ENCODE results near the gene CCND2.

CCND2 gene

DNA sequence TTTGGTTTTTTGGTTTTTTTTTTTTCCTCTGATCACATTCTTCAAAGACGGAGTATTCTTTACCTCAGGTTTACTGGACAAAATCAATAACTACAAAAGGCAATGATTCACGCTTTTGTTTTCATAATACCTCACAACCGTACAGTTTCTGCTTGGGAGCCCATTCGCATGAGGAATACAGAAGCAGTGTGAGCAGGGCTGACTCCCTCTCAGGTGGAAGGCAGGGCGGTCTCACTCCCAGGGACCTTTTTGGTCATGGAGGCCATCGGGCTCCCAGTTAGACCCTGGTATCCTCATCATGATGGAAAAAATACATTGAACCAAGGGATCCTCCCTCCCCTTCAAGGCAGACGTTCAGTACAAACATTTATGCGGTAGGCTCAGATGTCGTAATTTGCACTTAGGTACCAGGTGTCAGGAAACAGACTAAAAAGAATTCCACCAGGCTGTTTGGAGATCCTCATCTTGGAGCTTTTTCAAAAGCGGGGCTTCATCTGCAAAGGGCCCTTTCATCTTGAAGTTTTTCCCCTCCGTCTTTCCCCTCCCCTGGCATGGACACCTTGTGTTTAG lies 28.5 kb downstream of the CCND2 start:
- no peak for ATAC-seq (ENCODE audit: low read depth)
- Mint-ChIP-seq H3K9me3 (no peaks in the 10 kb centered on the region), H3K4me1 (no peaks in the 10 kb centered on the region), H3K27me3 (no peaks in the 10 kb centered on the region), H3K4me3 (no peak overlapping the region), H3K27ac (no peak overlapping the region), H3K36me3 (peaks cover 30% of the 10 kb centered on the region)
- DNase-seq (ENCODE audit: low spot score in 2 of 2): no peak

DNA sequence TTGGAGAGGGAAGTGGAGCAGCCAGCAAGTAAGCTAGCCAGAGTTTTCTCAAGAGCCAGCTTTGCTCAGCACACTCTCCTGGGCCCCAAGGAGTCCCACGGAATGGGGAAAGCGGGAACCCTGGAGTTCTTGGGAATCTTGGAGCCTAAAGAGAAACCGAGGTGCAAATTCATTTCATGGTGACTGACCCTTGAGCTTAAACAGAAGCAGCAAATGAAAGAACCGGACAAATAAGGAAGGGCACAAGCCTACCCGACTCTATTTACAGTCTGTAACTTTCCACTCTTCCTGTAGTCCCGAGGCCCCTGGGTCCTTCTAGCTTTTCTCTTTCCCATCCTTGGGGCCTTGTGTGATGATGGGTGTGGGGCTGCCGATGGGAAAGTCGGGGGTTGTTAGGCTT lies 29.3 kb downstream of the CCND2 start:
- H3K4me3 Mint-ChIP-seq: no peak overlapping the region
- H3K27ac Mint-ChIP-seq: no peak overlapping the region
- no peaks in the 10 kb centered on the region for H3K9me3 Mint-ChIP-seq
- no peaks in the 10 kb centered on the region for H3K4me1 Mint-ChIP-seq
- ATAC-seq (ENCODE audit: low read depth): no peak
- peaks cover 26% of the 10 kb centered on the region for H3K36me3 Mint-ChIP-seq
- no peak for DNase-seq (ENCODE audit: low spot score in 2 of 2)
- no peaks in the 10 kb centered on the region for H3K27me3 Mint-ChIP-seq

DNA sequence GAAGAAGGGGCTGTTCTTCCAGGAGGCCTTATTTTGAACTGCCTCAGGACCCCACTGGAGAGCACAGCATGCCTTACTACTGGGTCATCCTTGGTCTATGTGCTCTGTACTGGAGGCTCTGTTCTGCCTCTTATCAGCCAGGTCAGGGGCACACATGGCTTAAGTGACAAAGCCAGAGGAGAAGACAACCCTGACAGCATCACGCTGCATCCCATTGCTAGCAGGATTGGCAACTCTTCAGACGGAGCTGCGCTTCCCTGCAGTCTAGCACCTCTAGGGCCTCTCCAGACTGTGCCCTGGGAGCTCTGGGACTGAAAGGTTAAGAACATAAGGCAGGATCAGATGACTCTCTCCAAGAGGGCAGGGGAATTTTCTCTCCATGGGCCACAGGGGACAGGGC lies 30.2 kb downstream of the CCND2 start:
- Mint-ChIP-seq H3K27ac (no peak overlapping the region), H3K4me3 (no peak overlapping the region), H3K4me1 (no peaks in the 10 kb centered on the region), H3K9me3 (no peaks in the 10 kb centered on the region), H3K27me3 (no peaks in the 10 kb centered on the region), H3K36me3 (peaks cover 25% of the 10 kb centered on the region)
- ATAC-seq (ENCODE audit: low read depth) (no peak), DNase-seq (ENCODE audit: low spot score in 2 of 2) (no peak)

DNA sequence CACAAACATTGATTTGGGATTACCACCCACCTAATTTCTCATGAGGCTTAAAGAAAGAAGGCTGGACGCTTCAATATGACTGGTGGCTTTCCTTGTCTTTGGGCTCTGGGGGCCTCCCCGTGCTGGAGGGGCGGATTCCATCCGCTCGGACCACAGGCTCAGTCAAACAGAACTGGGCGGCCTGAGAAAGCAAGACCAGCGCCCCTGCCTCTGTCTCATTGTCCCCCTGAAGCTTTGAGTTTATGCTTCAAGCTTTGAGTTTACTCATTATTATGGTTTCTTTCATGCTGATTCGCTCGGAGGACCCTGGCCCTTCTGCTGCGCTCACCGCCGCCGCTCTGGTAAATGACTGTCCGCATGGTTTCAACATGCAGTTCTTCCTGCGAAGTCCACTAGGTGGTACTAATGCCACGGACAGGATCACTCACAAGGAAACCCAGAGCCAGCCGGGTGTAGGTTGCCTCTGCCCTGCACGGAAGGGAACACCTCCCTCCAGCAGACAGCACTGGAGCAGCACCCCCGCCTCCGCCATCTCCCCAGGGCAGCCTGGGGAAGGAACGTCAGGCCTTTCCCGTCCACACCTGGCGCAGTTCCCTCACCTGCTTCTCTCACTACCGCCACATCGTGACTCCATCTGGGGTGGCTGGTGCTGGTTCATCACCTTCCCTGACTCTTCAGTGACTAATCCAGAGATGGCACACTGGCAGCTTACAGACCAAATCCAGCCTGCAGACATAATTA lies 34.2 kb downstream of the CCND2 start:
- ATAC-seq (ENCODE audit: low read depth) (peak; percentile 43), DNase-seq (ENCODE audit: low spot score in 2 of 2) (no peak)
- H3K4me3 Mint-ChIP-seq: no peak overlapping the region
- no peaks in the 10 kb centered on the region for H3K4me1 Mint-ChIP-seq
- no peak overlapping the region for H3K27ac Mint-ChIP-seq
- H3K36me3 Mint-ChIP-seq: peaks cover 3% of the 10 kb centered on the region
- no peaks in the 10 kb centered on the region for H3K9me3 Mint-ChIP-seq
- H3K27me3 Mint-ChIP-seq: no peaks in the 10 kb centered on the region

DNA sequence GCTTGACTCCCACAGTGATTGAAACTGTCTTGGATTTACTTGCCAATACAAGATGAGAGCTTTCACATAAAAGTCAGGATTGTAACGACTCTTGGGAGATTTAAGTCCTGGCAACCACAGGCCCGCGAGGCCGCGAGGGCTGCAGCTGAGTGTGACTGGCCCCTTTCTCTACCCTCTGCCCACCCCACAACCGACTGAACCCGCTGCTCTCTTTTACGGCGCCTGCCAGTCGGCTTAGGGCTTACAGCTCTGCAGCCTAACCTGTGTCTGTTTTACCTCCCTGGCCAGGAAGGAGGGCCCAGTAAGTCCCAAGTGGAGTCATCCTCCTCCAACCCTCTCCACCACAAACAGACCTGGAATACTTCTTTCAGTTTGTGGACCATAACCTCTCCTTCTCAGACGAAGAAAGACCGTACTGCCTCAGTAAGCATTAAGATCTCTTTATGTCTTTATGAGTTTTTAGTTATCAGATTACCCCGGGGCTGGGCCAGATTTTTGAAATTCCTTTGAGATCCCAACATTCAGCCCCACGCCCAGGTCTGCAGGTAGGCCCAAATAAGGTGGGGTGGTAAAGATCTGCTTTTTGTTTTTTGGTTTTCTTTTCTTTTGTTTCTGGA lies 34.9 kb downstream of the CCND2 start:
- H3K27me3 Mint-ChIP-seq: no peaks in the 10 kb centered on the region
- no peaks in the 10 kb centered on the region for H3K4me1 Mint-ChIP-seq
- ATAC-seq (ENCODE audit: low read depth) (no peak), DNase-seq (ENCODE audit: low spot score in 2 of 2) (no peak)
- H3K27ac Mint-ChIP-seq: no peak overlapping the region
- H3K4me3 Mint-ChIP-seq: no peak overlapping the region
- peaks cover 2% of the 10 kb centered on the region for H3K36me3 Mint-ChIP-seq
- H3K9me3 Mint-ChIP-seq: no peaks in the 10 kb centered on the region

DNA sequence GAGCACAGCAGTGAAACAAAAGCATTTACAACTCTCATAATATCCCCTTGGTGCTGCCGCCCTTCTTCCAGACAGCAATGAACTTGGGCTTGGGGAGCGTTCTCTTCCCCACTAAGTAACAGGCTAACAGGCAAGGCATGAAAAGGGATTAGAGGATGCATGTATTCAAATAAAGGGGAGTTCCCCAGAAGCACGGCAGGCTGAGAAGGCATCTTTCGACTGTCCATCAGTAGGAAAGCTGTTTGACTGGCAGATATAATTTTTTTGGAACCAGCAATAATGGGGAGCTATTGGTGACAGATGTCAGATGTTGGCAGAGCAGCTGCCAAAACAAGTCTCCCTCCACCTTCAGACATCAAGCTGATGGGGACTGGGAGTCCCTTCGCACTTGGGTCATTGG lies 38.2 kb downstream of the CCND2 start:
- H3K27ac Mint-ChIP-seq: no peak overlapping the region
- H3K4me3 Mint-ChIP-seq: no peak overlapping the region
- no peaks in the 10 kb centered on the region for H3K36me3 Mint-ChIP-seq
- no peaks in the 10 kb centered on the region for H3K4me1 Mint-ChIP-seq
- DNase-seq (ENCODE audit: low spot score in 2 of 2) (no peak), ATAC-seq (ENCODE audit: low read depth) (no peak)
- H3K9me3 Mint-ChIP-seq: no peaks in the 10 kb centered on the region
- H3K27me3 Mint-ChIP-seq: no peaks in the 10 kb centered on the region

DNA sequence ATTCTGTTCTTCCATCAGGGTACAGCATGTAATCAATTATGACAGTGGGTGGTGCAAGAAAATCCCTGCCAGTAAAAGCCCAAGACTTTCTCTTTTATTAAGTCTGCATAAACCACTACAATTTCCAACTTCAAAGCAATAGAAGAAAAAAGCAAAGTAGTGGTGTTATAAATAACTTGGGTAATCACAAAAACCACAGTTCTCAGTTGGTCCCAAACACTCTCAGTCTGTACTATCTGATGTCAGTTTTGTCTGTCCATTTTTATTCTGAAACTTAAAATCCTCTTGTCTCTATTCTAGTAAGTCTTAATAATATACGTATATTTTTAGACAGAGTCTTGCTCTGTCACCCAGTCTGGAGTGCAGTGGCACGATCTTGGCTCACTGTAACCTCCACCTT lies 38.7 kb downstream of the CCND2 start:
- H3K27ac Mint-ChIP-seq: no peak overlapping the region
- DNase-seq (ENCODE audit: low spot score in 2 of 2) (no peak), ATAC-seq (ENCODE audit: low read depth) (no peak)
- no peaks in the 10 kb centered on the region for H3K9me3 Mint-ChIP-seq
- no peaks in the 10 kb centered on the region for H3K36me3 Mint-ChIP-seq
- no peaks in the 10 kb centered on the region for H3K4me1 Mint-ChIP-seq
- H3K27me3 Mint-ChIP-seq: no peaks in the 10 kb centered on the region
- H3K4me3 Mint-ChIP-seq: no peak overlapping the region

DNA sequence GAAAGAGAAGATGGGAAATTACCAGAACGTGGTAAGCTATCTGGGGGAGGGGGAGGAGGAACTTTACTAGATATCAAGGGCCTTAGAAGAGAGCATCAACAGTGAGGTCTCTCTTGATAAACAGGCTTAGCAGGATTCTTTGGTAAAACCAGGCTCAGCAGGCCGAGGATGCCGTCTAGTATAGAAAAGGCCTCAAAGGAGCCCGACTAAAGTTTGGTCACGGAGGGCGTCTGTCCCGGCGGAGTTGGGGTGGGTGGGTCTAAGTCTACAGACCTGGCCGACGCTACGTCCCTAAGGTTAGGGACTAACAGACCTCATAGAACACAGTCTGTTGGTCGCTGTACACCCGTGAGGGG lies 46.9 kb downstream of the CCND2 start:
- Mint-ChIP-seq H3K27ac (peak overlapping the region; percentile 96), H3K36me3 (no peaks in the 10 kb centered on the region), H3K4me3 (peak overlapping the region; percentile 97), H3K27me3 (no peaks in the 10 kb centered on the region), H3K4me1 (peaks cover 16% of the 10 kb centered on the region), H3K9me3 (no peaks in the 10 kb centered on the region)
- ATAC-seq (ENCODE audit: low read depth): peak; percentile 29
- DNase-seq (ENCODE audit: low spot score in 2 of 2): no peak

DNA sequence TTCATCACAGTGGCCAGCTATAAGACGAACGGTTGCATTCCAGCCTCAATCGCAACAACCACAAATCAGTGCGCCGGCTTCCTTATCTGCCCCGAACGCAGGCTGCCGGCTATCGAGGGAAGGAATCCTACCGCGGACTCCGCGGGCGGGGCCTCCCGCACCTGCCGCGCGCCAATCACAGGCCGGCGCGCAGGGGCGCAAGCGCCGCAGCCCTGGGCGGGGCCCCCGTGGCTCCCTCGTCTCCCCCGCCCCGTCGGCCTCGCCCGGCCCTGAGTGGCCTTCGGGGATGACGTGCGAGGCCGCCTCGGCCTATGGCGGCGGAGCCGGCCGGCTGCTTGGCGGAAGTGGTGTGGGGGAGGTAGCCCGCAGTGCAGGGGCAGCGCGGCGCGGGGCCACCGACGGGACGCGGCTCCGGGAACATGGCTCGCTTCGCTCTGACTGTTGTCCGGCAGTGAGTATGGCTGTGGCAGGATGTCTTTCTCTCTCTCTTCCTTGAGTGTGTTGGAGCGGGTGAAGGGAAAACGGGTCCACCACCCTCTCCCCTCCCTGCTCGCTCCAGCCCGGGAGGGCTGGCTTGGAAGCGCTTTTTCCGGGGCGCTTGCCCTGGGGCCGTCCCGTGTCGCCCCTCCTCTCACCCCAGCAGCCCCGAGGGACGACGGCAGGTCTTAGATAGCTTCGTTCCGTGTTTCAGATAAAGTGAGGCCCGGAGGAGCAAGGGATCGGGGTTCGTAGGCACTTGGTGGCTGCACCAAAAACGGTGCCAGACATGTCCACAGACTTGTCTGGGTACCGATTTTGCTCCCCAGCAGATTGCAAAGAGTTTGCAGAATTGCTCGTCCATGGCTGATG lies 47.5 kb downstream of the CCND2 start, which contains the start of gene TIGAR:
Gene TIGAR (plus strand): TSS at position 361 of the 849 bp plus-strand sequence. CDS start 59 bp downstream, at position 420.
- ATAC-seq (ENCODE audit: low read depth) (peak; percentile 94), DNase-seq (ENCODE audit: low spot score in 2 of 2) (peak; percentile 84 to 90)
- Mint-ChIP-seq H3K27ac (peak within 1 kb of the TSS; percentile 96), H3K4me3 (peak within 1 kb of the TSS; percentile 97), H3K9me3 (no peaks in the 10 kb centered on the region), H3K27me3 (no peaks in the 10 kb centered on the region), H3K36me3 (peaks cover 2% of the 10 kb centered on the region), H3K4me1 (peaks cover 16% of the 10 kb centered on the region)

DNA sequence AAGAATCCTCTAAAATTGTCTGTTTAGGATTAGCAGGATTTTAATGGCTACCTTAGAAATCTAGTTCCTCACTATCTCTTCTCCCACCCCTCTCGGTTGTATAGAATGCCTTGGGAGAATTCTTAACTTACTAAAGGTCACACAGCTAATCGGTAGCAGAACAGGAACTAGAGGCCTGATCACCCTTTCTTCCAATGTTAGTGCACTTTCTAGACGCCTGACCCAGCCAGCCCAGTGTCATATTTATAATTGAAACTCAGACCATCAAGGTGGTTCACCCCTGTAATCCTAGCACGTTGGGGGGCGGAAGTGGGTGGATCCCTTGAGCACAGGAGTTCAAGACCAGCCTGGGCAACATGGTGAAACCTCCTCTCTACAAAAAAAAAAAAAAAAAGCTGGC lies 49.2 kb downstream of the CCND2 start:
- H3K27ac Mint-ChIP-seq: peak overlapping the region; percentile 87
- ATAC-seq (ENCODE audit: low read depth) (no peak), DNase-seq (ENCODE audit: low spot score in 2 of 2) (no peak)
- H3K9me3 Mint-ChIP-seq: no peaks in the 10 kb centered on the region
- H3K4me1 Mint-ChIP-seq: peaks cover 16% of the 10 kb centered on the region
- H3K27me3 Mint-ChIP-seq: no peaks in the 10 kb centered on the region
- H3K4me3 Mint-ChIP-seq: peak overlapping the region; percentile 57
- H3K36me3 Mint-ChIP-seq: peaks cover 2% of the 10 kb centered on the region

Data from memory B cell (primary cell).